ENCODE data around the gene OSER1.
"Not testable (repeated sequence)": the region's sequence is repeated elsewhere in the genome, so short reads cannot be mapped to it uniquely, and the experiment has no call there.

The OSER1 gene

DNA sequence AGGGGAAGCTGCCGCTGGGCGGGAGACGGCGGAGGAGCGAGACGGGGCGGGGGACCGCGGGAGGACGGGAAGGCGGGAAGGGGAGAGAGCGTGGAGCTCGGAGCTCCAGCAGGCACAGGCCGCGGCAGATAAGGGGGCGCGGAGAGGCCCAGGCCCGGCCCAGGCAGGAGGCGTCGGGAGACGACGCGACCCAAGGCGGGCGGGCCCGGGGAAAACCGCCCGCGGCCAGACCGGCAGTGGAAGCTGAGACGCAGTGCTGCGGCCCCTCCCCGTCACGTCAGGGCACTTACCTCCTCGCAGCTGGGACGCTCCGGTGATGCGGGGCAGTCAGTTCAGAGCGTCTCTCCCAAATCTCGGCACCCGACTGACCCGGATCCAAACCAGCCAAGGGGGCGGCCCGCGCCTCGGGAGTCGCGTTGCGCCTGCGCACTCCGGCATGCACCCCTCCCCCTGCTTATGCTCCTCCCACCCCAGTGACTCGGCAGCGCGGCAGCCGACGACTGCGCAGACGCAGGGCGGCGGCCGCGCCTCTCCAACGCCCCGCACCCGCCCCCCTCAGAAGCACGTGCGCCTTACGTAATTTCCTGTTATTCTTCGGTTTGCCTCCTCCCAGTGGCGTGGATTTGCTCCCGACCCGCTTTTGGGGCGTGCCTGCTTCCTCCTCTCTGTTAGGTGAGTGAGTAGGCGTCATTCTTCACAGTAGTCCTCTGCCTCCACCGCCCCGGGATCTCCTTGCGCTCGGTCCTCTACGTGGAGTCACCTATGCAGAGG lies at the start of gene OSER1:
Gene OSER1 (minus strand): TSS at position 366 of the 771 bp plus-strand sequence. CDS start 3,814 bp downstream, outside the sequence.
- peak; percentile 95 for DNase-seq

DNA sequence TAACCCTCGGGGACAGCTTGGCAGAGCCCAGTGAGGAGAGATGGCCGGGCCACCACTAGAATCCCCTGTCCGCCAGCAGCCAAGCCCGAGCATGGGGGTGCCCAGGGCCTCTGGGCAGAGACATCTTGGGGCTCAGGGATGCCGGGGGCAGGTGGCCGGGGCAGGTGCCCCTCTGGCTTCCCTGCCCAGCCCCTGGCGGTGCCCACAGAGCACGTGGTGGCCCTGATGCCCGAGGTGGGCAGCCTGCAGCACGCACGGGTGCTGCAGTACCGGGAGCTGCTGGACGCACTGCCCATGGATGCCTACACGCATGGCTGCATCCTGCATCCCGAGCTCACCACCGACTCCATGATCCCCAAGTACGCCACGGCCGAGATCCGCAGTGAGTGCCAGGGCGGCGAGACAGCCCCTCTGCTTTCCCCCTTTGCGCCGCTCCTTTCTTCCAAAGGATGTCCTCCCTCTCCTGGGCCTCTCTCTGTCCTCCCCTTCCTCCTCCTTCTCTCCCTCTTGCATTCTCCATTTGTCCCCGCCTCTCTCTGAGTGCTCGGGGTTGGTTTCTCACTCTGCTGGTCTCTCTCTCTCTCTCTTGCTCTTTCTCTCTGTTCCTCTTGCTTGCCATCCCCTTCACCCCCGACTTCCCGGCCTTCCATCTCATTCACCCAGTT lies 47.8 kb upstream of the OSER1 start:
- no peak for DNase-seq

DNA sequence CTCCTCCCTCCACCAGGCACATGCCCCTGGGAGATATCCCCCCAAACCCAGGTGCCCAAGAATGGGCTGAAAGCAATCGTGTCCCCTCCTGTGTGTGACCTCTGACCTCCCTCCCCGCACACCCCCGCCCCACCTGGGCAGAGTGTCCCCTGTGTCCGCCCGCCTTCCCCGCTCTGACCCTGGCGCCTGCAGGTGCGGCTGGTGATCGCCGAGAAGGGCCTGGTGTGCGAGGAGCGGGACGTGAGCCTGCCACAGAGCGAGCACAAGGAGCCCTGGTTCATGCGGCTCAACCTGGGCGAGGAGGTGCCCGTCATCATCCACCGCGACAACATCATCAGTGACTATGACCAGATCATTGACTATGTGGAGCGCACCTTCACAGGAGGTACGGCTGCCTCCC lies 46.4 kb upstream of the OSER1 start:
- no peak for DNase-seq

DNA sequence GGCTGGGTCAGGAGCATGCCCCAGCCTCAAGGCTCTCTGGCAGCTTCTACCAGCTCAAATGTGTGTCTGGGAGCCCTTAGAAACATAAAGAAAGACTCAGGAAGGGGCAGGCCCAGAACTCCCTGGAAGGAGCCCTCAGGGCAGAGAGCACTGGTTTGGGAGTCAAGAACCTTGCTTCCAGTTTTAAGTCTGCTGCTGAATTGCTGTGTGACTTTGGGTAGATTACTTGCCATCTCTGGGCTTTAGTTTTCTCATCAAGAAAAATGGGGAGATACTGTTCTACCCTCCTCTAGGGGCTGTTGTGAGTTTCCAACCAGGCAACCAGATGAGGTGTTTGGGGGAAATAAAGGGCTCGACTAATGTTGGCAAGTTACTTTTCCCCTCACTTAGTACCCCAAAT lies 45.4 kb upstream of the OSER1 start:
- no peak for DNase-seq

DNA sequence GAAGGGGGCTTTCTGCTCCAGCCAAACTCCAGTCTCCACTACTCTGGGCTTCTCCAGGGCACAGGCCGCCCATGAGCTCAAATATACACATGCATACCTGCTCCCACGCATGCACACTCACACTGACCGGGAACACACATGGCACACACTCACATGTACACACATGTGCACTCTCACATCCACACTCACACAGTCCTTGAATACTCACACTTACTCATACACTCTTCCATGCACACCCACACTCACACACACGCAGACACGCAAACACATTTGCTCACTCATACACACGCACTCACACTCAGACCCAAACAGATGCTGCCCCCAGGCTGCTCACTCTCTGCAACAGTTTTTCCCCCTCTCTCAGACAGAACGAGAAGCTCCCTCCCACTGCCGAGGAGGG lies 43.5 kb upstream of the OSER1 start:
- DNase-seq = no peak

DNA sequence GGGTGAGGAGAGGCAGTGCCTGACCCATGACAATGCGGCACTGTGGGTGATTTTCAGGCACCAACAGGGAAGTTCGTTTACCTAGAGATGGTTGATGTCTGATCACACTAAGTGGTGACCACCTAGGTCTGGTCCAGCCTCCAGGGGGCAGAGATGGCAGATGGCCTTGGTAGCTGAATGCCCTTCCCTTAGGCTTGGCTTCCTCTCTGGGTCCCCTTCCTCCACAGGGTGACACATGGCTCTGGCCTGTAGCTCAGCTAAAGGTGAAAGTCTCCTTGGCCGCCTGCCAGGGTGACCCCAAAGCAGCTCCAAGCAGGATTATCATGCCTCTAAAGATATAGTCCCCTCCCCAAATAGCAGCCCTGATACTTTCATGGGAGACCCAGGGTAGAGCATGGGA lies 43.0 kb upstream of the OSER1 start:
- DNase-seq = no peak

DNA sequence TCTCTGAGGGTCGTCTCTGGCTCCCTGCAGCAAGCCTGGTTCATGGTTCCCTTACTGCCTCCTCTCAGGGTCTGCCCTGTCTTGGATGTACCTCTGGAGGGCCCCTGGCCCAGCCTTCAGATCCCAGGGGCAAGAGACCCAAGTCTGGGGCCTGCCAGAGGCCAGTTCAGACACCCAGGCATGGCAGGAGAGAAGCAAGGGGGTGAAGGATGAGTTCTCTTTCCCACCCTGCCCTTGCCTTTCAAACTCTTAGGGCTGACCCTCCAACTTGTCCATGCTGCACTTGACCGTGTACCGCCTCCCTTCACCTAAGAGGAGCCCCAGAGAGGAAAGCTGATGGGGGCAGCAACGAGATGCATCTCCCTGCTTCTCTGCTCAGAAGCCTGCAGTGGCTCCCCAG lies 40.7 kb upstream of the OSER1 start:
- DNase-seq = no peak

DNA sequence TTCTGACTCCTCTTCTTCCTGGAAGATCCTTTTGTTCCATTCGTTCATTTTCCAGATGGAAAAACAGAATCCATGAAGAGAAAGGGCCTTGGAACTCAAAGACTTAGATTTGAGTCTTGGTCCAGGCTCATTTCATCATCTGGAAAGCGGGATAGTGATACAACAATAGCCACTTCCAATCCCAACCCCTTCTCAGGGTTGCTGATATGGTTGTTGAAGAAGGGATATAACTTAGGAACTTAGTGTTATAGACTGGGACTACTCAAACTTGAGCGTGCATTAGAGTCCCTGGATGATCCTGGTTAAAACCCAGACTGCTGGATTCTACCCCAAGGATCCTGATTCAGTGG lies 37.8 kb upstream of the OSER1 start:
- no peak for DNase-seq

DNA sequence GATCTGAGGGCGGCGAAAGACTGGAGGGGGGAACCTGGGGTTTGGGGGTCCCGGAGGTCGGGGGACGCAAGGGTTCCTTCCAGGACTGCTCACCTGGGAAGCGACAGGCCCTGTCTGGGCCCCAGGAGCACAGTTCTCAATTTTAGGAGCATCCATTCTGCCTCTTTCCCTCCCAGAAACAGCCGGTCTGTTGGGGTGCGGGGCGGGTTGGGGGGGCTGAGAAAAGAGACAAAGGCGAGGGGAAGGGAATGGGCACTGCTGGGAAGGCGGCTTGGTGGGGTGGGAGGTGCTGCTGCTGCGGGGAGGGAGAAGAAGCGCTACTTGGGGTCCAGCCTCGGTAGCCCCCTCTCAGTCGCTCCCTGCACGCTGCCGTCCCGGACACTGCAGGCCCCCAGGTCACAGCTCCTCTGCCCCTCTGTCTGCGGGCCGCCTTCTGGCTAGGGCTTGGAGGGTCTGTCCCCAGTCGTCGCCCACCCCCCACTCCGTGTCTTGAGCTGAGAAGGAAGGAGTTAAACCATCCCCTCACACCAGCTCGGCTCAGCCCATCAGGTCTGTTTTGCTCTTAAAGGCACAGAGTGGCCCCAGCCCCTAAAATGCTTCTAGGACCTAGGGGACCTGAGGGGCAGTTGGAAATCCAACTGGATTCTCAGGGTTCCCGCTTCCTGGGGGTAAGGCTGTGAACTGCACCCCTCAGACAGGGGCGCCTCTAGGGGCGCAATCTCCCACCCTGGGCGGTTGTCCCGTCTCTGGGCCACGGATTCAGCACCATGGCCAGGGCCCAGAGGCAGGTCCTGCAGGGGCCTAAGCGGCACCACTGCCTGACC lies 37.2 kb upstream of the OSER1 start:
- no peak for DNase-seq

DNA sequence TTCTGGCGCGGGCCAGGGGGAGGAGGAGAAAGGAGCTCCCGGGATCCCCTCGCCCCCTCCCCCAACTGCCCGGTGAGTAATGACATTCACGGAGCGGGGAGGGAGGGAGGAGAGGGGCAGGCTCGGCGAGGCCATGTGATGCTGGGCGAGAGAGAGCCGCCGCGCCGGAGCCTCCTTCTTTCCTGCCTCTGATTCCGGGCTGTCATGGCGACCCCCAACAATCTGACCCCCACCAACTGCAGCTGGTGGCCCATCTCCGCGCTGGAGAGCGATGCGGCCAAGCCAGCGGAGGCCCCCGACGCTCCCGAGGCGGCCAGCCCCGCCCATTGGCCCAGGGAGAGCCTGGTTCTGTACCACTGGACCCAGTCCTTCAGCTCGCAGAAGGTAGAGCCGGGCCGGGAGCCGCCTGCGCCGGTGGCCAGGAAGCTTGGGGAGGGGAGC lies 36.6 kb upstream of the OSER1 start, which contains the start of gene GDAP1L1:
Gene GDAP1L1 (plus strand): TSS at position 178 of the 441 bp plus-strand sequence. CDS start 27 bp downstream, at position 205.
- DNase-seq = no peak

DNA sequence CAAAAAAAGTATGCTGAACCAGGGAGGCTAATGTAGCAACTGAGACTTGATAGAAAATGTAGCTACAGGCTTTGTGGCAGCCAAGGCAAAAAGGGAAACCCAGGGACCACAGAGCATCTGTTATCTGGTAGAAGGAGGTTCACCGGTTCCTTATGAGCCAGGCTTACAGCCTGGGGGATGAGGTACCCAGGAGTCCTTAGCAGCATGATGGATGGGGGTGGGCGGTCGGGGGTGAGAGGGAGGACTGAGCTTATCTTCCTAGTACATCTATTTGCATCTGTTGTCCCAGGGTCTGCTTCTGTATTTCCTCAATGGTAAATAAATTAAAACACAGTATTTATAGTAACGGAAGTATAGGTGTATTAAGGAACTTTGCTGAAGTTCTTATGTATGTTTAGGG lies 35.4 kb upstream of the OSER1 start:
- no peak for DNase-seq

DNA sequence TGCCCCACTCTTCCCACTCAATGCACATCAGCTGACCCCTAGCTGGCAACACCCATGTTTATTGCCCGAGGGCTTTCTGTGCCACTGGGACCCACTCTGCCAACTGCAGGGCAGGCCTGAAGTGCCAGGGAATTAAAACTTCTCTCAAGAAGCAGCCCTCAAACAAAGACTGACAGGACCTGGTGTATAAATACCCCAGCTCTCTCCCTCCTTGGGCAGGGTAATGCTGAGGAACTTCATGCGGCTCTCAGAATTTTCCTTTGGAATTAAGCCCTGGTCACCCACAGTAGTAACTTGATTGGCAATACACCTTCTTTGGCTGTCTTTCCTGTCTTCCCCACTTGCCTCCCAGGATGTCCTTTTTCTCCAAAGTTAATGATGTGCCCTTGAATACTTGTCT lies 31.2 kb upstream of the OSER1 start:
- DNase-seq = no peak

DNA sequence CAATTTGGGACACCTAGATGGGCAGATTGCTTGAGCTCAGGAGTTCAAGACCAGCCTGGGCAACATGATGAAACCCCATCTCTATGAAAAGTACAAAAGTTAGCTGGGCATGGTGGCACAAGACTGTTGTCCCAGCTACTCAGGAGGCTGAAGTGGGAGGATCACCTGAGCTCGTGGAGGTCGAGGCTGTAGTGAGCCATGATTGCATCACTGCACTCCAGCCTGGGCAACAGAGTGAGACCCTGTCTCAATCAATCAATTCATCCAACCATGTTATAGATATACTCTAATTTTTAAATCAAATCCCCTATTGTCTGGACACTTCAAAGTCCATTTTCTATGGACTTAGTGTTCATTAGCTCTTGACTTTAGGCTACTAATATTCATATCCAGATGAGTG lies 26.3 kb upstream of the OSER1 start:
- DNase-seq = not testable (repeated sequence)

DNA sequence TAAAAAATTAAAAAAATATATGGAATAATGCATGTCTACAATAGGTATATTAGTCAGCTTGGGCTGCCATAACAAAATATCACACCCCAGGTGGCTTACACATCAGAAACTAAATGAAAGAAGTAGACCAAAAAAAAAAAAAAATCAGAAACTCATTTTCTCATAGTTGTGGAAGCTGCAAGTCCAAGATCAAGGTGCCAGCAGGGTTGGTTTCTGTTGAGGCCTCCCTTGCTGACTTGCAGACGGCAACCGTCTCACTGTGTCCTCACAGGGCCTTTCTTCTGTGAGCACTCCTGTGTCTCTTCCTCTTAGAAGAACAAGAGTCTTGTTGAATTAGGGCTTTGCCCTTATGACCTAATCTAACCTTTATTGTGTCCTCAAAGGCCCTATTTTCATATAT lies 25.1 kb upstream of the OSER1 start:
- no peak for DNase-seq

DNA sequence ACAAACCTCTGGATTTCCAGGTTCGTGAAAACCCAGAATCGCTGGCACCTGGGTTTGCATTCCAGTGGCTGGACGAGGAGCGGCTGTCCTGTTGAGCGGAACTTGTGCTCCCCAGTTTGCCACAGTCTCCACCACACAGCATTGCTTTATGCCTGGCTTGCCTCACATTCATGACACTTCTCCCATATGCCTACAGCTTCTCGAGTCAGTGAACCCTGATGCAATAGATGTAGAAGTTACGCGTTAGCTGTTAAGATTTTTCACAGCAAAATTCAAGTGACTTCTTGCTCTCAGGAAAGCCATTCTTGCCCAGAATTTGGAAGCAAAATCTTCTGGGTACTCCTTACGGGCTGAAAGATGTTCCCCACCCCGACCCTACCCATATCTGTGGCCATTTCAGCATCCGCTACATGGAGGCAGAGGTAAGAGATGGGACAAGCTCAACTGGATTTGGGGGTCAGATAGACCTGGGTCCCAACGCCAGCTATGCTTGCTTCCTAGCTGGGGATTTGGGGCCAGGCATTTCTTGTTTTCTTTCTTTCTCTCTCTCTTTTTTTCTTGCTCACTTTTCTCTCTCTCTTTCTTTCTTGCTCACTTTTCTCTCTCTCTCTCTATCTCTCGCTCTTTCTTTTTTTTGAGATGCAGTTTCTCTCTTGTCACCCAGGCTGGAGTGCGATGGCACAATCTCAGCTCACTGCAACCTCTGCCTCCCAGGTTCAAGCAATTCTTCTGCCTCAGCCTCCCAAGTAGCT lies 24.2 kb upstream of the OSER1 start:
- no peak for DNase-seq

DNA sequence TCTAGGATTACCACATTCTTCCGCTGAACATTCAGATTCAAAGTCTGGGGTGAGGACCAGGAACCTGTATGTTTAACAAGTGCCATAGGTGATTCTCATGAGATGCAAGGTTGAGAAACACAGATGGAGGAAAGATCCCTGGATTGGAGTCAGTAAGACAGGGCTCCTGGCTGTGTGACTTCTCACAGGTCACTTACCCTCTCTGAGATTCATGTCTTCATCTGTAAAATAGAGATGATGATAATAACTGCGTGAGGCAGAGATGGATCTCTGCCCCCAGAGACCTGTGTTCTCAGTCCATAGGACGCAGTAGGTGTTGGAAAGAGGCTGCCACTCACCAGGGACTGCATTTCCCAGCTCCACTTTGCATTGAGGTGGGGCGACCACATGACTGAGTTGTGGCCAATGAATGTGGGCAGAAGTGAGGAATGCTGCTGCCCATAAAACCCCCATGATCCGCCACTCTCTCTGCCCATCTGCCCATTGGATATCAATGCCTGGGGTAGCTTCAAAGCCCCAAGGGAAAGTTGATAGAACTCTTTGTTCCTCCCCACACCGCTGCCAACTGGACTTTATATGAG lies 23.0 kb upstream of the OSER1 start:
- no peak for DNase-seq

DNA sequence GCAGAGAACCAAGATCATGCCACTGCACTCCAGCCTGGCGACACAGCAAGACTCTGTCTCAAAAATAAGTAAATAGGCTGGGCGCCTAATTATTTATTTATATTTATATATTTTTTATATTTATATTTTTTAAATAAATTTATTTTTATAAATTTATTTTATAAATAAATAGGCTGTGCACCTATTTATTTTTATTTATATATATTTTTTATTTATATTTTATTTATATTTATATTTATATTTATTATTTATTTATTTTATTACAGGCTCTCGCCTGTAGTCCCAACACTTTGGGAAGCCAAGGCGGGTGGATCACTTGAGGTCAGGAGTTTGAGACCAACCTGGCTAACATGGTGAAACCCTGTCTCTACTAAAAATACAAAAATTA lies 21.9 kb upstream of the OSER1 start:
- not testable (repeated sequence) for DNase-seq

DNA sequence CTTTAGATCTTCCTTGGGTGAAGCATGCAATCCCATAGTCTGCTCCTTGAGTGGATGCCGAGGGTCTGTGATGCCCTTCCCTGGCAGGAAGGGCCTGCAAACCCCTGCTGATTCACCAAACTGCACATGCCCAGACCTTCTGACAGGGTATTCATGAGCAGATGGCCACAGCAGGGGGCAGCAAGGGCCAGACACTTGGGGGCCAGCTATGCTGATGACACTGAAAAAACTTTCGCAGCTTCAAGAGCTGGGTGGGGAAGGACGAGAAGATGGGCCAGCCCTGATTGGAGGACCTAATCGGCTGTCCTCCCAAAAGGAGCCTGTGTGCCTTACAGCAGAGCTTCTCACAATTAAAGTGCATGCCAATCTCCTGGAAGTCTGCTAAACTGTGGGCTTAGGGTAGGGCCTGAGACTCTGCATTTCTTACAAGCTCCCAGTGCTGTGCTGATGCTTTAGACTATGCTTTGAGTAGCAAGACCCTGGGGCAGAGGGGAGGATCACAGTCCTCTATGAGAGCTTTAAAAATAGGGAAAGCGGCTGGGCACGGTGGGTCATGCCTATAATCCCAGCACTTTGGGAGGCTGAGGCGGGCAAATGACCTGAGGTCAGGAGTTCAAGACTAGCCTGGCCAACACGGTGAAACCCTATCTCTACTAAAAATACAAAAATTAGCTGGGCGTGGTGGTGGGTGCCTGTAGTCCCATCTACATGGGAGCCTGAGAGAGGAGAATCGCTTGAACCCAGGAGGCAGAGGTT lies 21.3 kb upstream of the OSER1 start:
- DNase-seq = no peak

DNA sequence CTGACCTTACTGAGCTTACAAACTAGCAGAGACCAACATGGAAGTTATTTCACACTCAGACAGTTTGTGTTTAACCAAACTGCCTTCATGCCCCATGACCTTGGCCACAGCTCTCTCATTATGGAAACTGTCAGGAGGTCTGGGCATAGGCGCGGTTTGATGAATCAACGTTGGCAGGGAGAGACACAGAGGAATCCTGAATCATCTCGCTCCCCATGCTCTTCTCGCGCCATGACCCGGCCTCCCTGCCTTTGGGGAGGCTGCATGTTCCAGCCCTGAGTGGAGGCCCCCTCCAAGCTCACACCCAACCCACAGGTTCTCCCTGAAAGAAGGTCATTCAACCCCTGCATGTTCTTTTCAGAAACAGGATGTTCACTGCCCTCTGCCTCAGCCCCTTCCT lies 20.6 kb upstream of the OSER1 start:
- DNase-seq = no peak

DNA sequence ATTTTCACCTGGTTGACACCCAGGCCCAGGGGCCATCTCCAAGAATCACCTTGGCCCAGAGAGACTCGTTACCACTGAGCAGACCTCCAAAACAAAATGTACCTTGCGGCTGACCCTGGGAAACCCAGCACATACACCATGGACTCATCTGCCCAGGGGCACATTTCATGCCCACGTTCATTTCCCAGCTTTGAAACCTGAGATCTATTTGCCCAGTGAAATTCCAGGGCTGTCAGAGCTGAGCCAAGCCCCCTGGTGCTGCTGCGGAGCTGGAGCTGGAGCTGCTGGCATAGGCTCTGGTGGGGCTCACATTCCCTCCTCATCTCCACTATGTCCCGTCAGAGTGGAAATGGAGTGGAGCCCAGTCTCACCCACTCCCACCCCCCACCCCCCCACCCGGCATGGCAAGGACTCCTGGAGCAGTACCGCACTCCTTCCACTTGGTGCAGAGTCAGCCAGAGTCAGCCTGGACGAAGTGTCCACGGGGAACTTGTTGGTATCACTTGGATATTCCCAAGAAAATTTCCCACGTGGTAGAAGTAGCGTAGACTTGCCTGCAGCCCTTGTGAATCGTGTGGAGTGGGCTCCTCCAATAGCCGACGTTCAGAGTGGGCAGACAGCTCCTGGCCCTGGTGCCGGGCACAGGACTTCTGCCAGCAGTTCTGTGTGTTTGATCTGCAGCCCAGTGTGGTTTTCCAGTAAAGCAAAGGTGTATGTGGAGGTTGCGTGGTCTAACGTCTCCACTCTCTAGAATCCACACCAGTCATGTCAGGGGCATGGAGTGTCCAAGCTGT lies 18.1 kb upstream of the OSER1 start:
- no peak for DNase-seq

DNA sequence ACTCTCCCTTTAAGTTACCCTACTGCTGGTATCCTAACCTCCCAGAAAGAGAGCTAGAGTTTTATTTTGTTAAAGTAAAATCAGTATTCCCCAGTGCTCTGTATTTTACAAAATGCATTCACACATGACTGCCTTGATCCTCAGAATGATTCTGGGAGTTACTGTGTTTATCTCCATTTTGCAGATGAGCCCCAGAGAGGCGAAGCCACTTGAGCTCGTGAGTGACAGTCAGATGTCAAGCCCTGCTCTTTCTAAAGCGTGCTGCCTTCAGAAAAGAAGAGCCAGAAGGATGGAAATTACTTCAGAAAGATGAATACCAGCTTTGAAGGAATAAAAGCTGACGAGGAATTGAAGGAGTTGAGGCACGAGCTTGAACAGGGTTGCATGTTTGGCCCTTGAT lies 14.1 kb upstream of the OSER1 start:
- no peak for DNase-seq
